ENCODE measurements around the gene TMC6. TPM values are rescaled to one million over a fixed set of nuclear protein-coding genes. Genes with fewer than 3 reads are reported as not detected.

Gene TMC6
- total and polyA plus RNA-seq, 7 experiments from 2014 or later, result 165 to 808 (median 701) TPM

DNA sequence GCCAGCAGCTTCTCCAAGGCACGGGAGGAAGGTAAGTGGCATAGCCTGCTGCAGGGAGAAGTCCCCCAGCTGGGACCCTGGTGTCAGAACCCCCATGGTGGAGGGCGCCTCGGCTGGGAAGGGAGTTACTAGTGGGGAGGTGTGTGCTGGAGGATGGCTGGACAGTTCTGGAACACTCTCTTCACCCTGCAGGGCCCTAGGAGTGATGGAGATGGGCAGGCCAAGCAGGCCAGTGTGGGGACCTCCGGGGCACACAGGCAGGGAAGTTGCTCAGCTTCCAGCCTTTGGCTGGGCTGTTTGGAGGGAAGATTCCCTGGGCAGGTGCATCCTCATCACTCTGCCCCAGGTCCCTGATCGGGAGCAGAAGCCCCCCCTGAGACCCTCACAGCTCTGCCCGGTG lies 18.3 kb upstream of the TMC6 start:
- POLR2A ChIA-PET, result interaction anchor here (0.6 to 27.0 kb wide), 5 partner anchors 17 to 34 kb away, joined by 3 to 898 read pairs (median 5); partner anchors contain the start of genes SYNGR2, TMC6 and TMC8
- Histone ChIP-seq H3K27me3 (ENCODE audit: control insufficient read depth in 2 of 2, insufficient read depth in 2 of 2, low read length in 2 of 2) (no peaks in the 10 kb centered on the region), H3K4me3 (ENCODE audit: low read length) (no peak overlapping the region), H3K4me1 (ENCODE audit: control insufficient read depth in 2 of 2, insufficient read depth in 2 of 2, low read length in 2 of 2) (peaks cover 0 to 22% of the 10 kb centered on the region in 2 donors), H3K9me3 (ENCODE audit: control insufficient read depth in 2 of 3, low read length in 3 of 3) (no peaks in the 10 kb centered on the region), H3K27ac (ENCODE audit: low read depth, low read length) (no peak overlapping the region), H3K36me3 (ENCODE audit: control insufficient read depth in 2 of 3, insufficient read depth in 3 of 3, low read length in 3 of 3) (peaks cover 0 to 10% (median 0%) of the 10 kb centered on the region in 3 experiments)
- peak overlapping the region in 6 of 9 donors; percentile 14 to 87 (median 46) for H3K27ac Mint-ChIP-seq
- intact Hi-C loops (cut with micrococcal nuclease), result loop anchor here in 1 of 2 donors (10.0 kb wide), 1 partner anchor 68 kb away; the partner anchor contains the start of gene BIRC5
- H3K4me3 Mint-ChIP-seq, result no peak overlapping the region
- peaks cover 19 to 42% (median 38%) of the 10 kb centered on the region in 7 donors for H3K4me1 Mint-ChIP-seq
- ATAC-seq, result no peak
- peaks cover 0 to 4% (median 0%) of the 10 kb centered on the region in 5 donors for H3K27me3 Mint-ChIP-seq
- CTCF ChIA-PET, result no interaction called here
- no peak for DNase-seq
- peaks cover 0 to 6% (median 0%) of the 10 kb centered on the region in 5 donors for H3K36me3 Mint-ChIP-seq
- H3K9me3 Mint-ChIP-seq, result no peaks in the 10 kb centered on the region

DNA sequence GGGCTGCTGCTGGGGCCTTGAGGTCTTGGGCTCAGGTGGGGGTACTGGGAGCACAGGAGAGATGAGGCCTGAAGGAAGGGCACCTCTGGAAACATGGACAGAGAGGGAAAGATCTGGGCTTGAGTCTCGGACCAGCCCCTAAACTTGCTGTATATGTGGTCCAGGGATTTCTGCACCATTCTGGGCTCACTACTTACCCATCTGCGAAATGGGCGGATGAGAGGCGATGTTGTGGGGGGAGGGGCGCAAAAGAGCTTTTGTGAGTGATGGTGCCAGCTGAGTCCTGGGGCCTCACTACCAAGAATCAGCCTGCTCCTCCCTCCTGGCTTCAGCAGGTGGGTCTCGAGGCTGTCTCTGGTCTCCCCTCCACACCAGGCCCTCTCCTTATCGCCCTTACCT lies 17.9 kb upstream of the TMC6 start:
- H3K4me3 ChIP-seq (ENCODE audit: low read length), result no peak overlapping the region
- CTCF ChIA-PET, result interaction anchor here (0.6 kb wide), 1 partner anchor 145 kb away, joined by 4 read pairs; no protein-coding TSS in a partner anchor
- DNase-seq (no peak), ATAC-seq (no peak)
- intact Hi-C loops (cut with micrococcal nuclease), result loop anchor here in 1 of 2 donors (10.0 kb wide), 1 partner anchor 68 kb away; the partner anchor contains the start of gene BIRC5
- Mint-ChIP-seq H3K9me3 (no peaks in the 10 kb centered on the region), H3K27me3 (peaks cover 0 to 4% (median 0%) of the 10 kb centered on the region in 5 donors), H3K4me1 (peaks cover 20 to 42% (median 39%) of the 10 kb centered on the region in 7 donors), H3K36me3 (peaks cover 0 to 6% (median 0%) of the 10 kb centered on the region in 5 donors), H3K4me3 (no peak overlapping the region), H3K27ac (peak overlapping the region in 3 of 9 donors; percentile 11 to 54 (median 38))
- no peaks in the 10 kb centered on the region for H3K9me3 ChIP-seq (ENCODE audit: control insufficient read depth in 2 of 3, low read length in 3 of 3)
- H3K27me3 ChIP-seq (ENCODE audit: control insufficient read depth in 2 of 2, insufficient read depth in 2 of 2, low read length in 2 of 2), result no peaks in the 10 kb centered on the region
- POLR2A ChIA-PET, result interaction anchor here (0.6 to 27.0 kb wide), 5 partner anchors 17 to 33 kb away, joined by 3 to 898 read pairs (median 5); partner anchors contain the start of genes SYNGR2, TMC6 and TMC8
- peaks cover 0 to 26% of the 10 kb centered on the region in 2 donors for H3K4me1 ChIP-seq (ENCODE audit: control insufficient read depth in 2 of 2, insufficient read depth in 2 of 2, low read length in 2 of 2)
- no peak overlapping the region for H3K27ac ChIP-seq (ENCODE audit: low read depth, low read length)
- peaks cover 0 to 14% (median 0%) of the 10 kb centered on the region in 3 experiments for H3K36me3 ChIP-seq (ENCODE audit: control insufficient read depth in 2 of 3, insufficient read depth in 3 of 3, low read length in 3 of 3)

- Histone ChIP-seq H3K36me3 (ENCODE audit: control insufficient read depth in 2 of 3, insufficient read depth in 3 of 3, low read length in 3 of 3) (peaks cover 0 to 18% (median 0%) of the 10 kb centered on the region in 3 experiments), H3K27me3 (ENCODE audit: control insufficient read depth in 2 of 2, insufficient read depth in 2 of 2, low read length in 2 of 2) (no peaks in the 10 kb centered on the region), H3K27ac (ENCODE audit: low read depth, low read length) (no peak overlapping the region), H3K4me3 (ENCODE audit: low read length) (no peak overlapping the region), H3K4me1 (ENCODE audit: control insufficient read depth in 2 of 2, insufficient read depth in 2 of 2, low read length in 2 of 2) (peaks cover 8 to 37% of the 10 kb centered on the region in 2 donors), H3K9me3 (ENCODE audit: control insufficient read depth in 2 of 3, low read length in 3 of 3) (no peaks in the 10 kb centered on the region)
- ChIA-PET POLR2A (interaction anchor here (0.7 to 27.3 kb wide), 6 partner anchors 7 to 42 kb away, joined by 3 to 898 read pairs (median 4); partner anchors contain the start of genes AFMID, TK1, TMC6 and TMC8), CTCF (interaction anchor here (0.8 to 1.1 kb wide), 2 partner anchors 32 to 86 kb away, joined by 5 read pairs; no protein-coding TSS in a partner anchor)
- Mint-ChIP-seq H3K9me3 (peaks cover 0 to 3% (median 0%) of the 10 kb centered on the region in 11 donors), H3K4me1 (peaks cover 27 to 52% (median 49%) of the 10 kb centered on the region in 7 donors), H3K27ac (peak overlapping the region in 3 of 9 donors; percentile 76 to 88 (median 80)), H3K36me3 (peaks cover 0 to 10% (median 3%) of the 10 kb centered on the region in 5 donors), H3K27me3 (peaks cover 0 to 4% (median 0%) of the 10 kb centered on the region in 5 donors), H3K4me3 (peak overlapping the region in 1 of 10 donors; percentile 14)
- ATAC-seq, result no peak
- no peak for DNase-seq
- intact Hi-C loops (cut with micrococcal nuclease), result loop anchor here in 1 of 2 donors (10.0 kb wide), 1 partner anchor 70 kb away; the partner anchor contains the start of gene BIRC5
Measured at GRCh38 chr17:78144736-78145641, 16.4 kb upstream of the TMC6 start.

- peaks cover 0 to 3% (median 0%) of the 10 kb centered on the region in 11 donors for H3K9me3 Mint-ChIP-seq
- POLR2A ChIA-PET, result interaction anchor here (0.7 to 27.3 kb wide), 8 partner anchors 8 to 43 kb away, joined by 3 to 898 read pairs (median 4); partner anchors contain the start of genes AFMID, TK1, TMC6 and TMC8
- no peak for DNase-seq
- intact Hi-C loops (cut with micrococcal nuclease), result loop anchor here in 1 of 2 donors (10.0 kb wide), 1 partner anchor 71 kb away; the partner anchor contains the start of gene BIRC5
- Histone ChIP-seq H3K27ac (ENCODE audit: low read depth, low read length) (peak overlapping the region; percentile 37), H3K36me3 (ENCODE audit: control insufficient read depth in 2 of 3, insufficient read depth in 3 of 3, low read length in 3 of 3) (peaks cover 0 to 18% (median 0%) of the 10 kb centered on the region in 3 experiments), H3K9me3 (ENCODE audit: control insufficient read depth in 2 of 3, low read length in 3 of 3) (no peaks in the 10 kb centered on the region), H3K27me3 (ENCODE audit: control insufficient read depth in 2 of 2, insufficient read depth in 2 of 2, low read length in 2 of 2) (no peaks in the 10 kb centered on the region), H3K4me3 (ENCODE audit: low read length) (no peak overlapping the region), H3K4me1 (ENCODE audit: control insufficient read depth in 2 of 2, insufficient read depth in 2 of 2, low read length in 2 of 2) (peaks cover 9 to 41% of the 10 kb centered on the region in 2 donors)
- peaks cover 0 to 4% (median 0%) of the 10 kb centered on the region in 5 donors for H3K27me3 Mint-ChIP-seq
- peaks cover 0 to 13% (median 4%) of the 10 kb centered on the region in 5 donors for H3K36me3 Mint-ChIP-seq
- CTCF ChIA-PET, result interaction anchor here (0.8 to 1.1 kb wide), 2 partner anchors 32 to 85 kb away, joined by 5 read pairs; no protein-coding TSS in a partner anchor
- peak overlapping the region in 7 of 9 donors; percentile 44 to 88 (median 78) for H3K27ac Mint-ChIP-seq
- H3K4me3 Mint-ChIP-seq, result peak overlapping the region in 2 of 10 donors; percentile 11 to 14
- H3K4me1 Mint-ChIP-seq, result peaks cover 30 to 58% (median 54%) of the 10 kb centered on the region in 7 donors
- no peak for ATAC-seq
Measured at GRCh38 chr17:78144147-78144719, 15.7 kb upstream of the TMC6 start.

DNA sequence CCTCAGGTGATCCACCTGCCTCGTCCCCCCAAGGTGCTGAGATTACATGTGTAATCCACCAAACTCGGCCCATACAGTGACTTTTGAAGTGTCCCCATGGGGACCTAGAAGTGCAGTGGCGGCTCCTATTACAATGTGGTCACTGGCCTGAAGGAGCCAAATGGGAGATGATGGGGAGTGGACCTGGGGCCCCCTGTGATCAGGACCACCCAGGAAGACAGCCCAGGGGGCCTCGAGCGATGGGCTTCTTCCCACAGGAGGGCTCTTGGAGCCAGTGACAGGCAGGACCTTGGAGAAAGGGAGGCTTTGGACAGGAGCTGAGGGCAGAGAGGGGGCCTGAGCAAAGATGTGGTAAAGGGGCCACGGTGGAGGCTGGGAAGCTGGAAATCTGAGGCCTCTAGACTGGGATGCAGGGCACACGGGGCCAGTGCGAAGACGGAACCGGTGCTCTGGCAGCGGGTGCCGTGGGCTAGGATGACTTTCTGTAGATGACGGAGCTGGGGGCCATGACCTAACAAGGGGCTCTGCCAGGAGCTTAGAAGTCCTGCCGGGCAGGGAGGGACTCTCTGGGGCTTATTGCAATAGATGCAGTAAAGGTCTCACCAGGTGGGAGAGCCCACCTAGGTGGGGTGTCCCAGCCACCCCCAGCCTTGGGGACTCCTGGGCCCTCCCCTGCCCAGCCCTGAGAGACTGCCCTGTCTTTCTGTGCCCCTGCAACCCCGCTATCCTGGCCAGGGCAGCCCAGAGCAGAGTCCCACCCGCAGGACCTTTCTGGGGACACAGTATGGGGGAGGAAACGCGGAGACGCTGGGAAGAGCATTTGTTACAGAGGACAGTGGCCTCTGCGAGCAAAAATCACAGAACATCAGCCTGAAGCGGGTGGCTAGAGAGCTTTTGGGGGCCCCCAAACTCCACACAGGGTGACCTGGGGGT lies 14.9 kb upstream of the TMC6 start:
- H3K27ac ChIP-seq (ENCODE audit: low read depth, low read length), result peak overlapping the region; percentile 37
- CTCF ChIA-PET, result interaction anchor here (1.1 kb wide), 1 partner anchor 33 kb away, joined by 5 read pairs; no protein-coding TSS in a partner anchor
- ATAC-seq, result no peak
- intact Hi-C loops (cut with micrococcal nuclease), result loop anchor here in 1 of 2 donors (10.0 kb wide), 1 partner anchor 71 kb away; the partner anchor contains the start of gene BIRC5
- H3K9me3 Mint-ChIP-seq, result peaks cover 0 to 3% (median 0%) of the 10 kb centered on the region in 11 donors
- no peak overlapping the region for H3K4me3 Mint-ChIP-seq
- peak overlapping the region in 8 of 9 donors; percentile 44 to 88 (median 77) for H3K27ac Mint-ChIP-seq
- peaks cover 0 to 15% (median 4%) of the 10 kb centered on the region in 5 donors for H3K36me3 Mint-ChIP-seq
- no peaks in the 10 kb centered on the region for H3K9me3 ChIP-seq (ENCODE audit: control insufficient read depth in 2 of 3, low read length in 3 of 3)
- H3K4me1 ChIP-seq (ENCODE audit: control insufficient read depth in 2 of 2, insufficient read depth in 2 of 2, low read length in 2 of 2), result peaks cover 9 to 46% of the 10 kb centered on the region in 2 donors
- H3K4me1 Mint-ChIP-seq, result peaks cover 33 to 62% (median 58%) of the 10 kb centered on the region in 7 donors
- H3K27me3 ChIP-seq (ENCODE audit: control insufficient read depth in 2 of 2, insufficient read depth in 2 of 2, low read length in 2 of 2), result no peaks in the 10 kb centered on the region
- peaks cover 0 to 26% (median 0%) of the 10 kb centered on the region in 3 experiments for H3K36me3 ChIP-seq (ENCODE audit: control insufficient read depth in 2 of 3, insufficient read depth in 3 of 3, low read length in 3 of 3)
- no peak overlapping the region for H3K4me3 ChIP-seq (ENCODE audit: low read length)
- POLR2A ChIA-PET, result interaction anchor here (0.8 to 27.3 kb wide), 8 partner anchors 8 to 43 kb away, joined by 3 to 898 read pairs (median 4); partner anchors contain the start of genes AFMID, TK1, TMC6 and TMC8
- no peak for DNase-seq
- peaks cover 0 to under 1% (median 0%) of the 10 kb centered on the region in 5 donors for H3K27me3 Mint-ChIP-seq
